SU-DHL-6 (cell line): ENCODE measurements around the gene GID4.

ENCODE experiments used
- H2AFZ ChIP-seq: fragments of 200-600 bp; sonication (generic); 2 replicates; pipeline ENCODE4 v1.6.1; 2014; ENCODE audit warnings: low read depth, mild to moderate bottlenecking, moderate library complexity, mixed read lengths, antibody characterized with exemption, low read length; ENCODE audit not compliant: severe bottlenecking
- H3F3A ChIP-seq: fragments of 200-600 bp; shearing (Covaris generic); 2 replicates; pipeline ENCODE4 v1.6.0; 2016; ENCODE audit warnings: antibody characterized with exemption, mild to moderate bottlenecking; ENCODE audit not compliant: insufficient read depth
- H3K27ac ChIP-seq: fragments of 200-600 bp; sonication (generic); 2 replicates; pipeline ENCODE4 v1.5.1; 2016; ENCODE audit warnings: low read depth, mild to moderate bottlenecking, low read length, moderate library complexity, mixed read lengths
- H3K27me3 ChIP-seq: fragments of 200-600 bp; sonication (generic), shearing (Covaris generic); 2 replicates; pipeline ENCODE4 v1.6.0; 2014; ENCODE audit warnings: mild to moderate bottlenecking, low read length
- H3K36me3 ChIP-seq: fragments of 200-600 bp; sonication (generic); 2 replicates; pipeline ENCODE4 v1.6.1; 2014; ENCODE audit warnings: mild to moderate bottlenecking, low read length, mixed read lengths
- H3K4me2 ChIP-seq: fragments of 300-600, 200-600 bp; shearing (Covaris generic), sonication (generic); 2 replicates; pipeline ENCODE4 v1.6.0; 2014; ENCODE audit warnings: low read length, low read depth, mild to moderate bottlenecking; ENCODE audit not compliant: poor library complexity, severe bottlenecking
- H3K4me3 ChIP-seq: fragments of 200-600 bp; sonication (generic); 2 replicates; pipeline ENCODE4 v1.5.1; 2014; ENCODE audit warnings: antibody characterized with exemption, low read length, mild to moderate bottlenecking, mixed read lengths; ENCODE audit not compliant: insufficient read depth, poor library complexity, severe bottlenecking
- H3K79me2 ChIP-seq: fragments of 200-600 bp; sonication (generic); 2 replicates; pipeline ENCODE4 v1.6.1; 2014; ENCODE audit warnings: mild to moderate bottlenecking, low read length, moderate library complexity; ENCODE audit not compliant: insufficient read depth
- H3K9ac ChIP-seq: fragments of 200-600 bp; sonication (generic); 2 replicates; pipeline ENCODE4 v1.7.0; 2014; ENCODE audit warnings: mild to moderate bottlenecking, low read length
- H3K9me2 ChIP-seq: fragments of 200-600 bp; sonication (generic); replicated peaks from 2 replicates; pipeline ENCODE4 v1.6.1; 2014; ENCODE audit warnings: low read length; ENCODE audit not compliant: insufficient read depth
- H3K9me3 ChIP-seq: fragments of 200-600 bp; sonication (generic); 2 replicates; pipeline ENCODE4 v1.6.1; 2014; ENCODE audit warnings: low read length, mixed read lengths; ENCODE audit not compliant: insufficient read depth
- H4K20me1 ChIP-seq: fragments of 200-600 bp; sonication (generic); 2 replicates; pipeline ENCODE4 v1.6.1; 2014; ENCODE audit warnings: low read depth, mild to moderate bottlenecking, antibody characterized with exemption, low read length, moderate library complexity, mixed read lengths
- CTCF ChIP-seq: fragments of 200-600 bp; sonication (generic); IDR thresholded peaks from one replicate; pipeline ENCODE4 v1.5.1; 2017; ENCODE audit warnings: antibody characterized with exemption, mild to moderate bottlenecking, low read length, moderate library complexity; ENCODE audit not compliant: insufficient read depth, poor library complexity, severe bottlenecking
- EZH2phosphoT487 ChIP-seq: fragments of 200-600 bp; sonication (generic), shearing (Covaris generic); conservative IDR thresholded peaks from 2 replicates; pipeline ENCODE4 v1.6.1; 2018; ENCODE audit warnings: mild to moderate bottlenecking, antibody characterized with exemption, low read length, moderate library complexity, mixed read lengths

The GID4 gene

GRCh38 chr17:18105027-18105426 lies 65.8 kb downstream of the GID4 start:
- Histone ChIP-seq H3K27me3 (no peaks in the 10 kb centered on the region), H3K4me3 (no peak overlapping the region), H3K79me2 (no peaks in the 10 kb centered on the region), H3F3A (no peaks in the 10 kb centered on the region), H3K27ac (no peak overlapping the region), H3K9me3 (no peaks in the 10 kb centered on the region), H2AFZ (no peak overlapping the region), H3K9ac (no peak overlapping the region), H3K4me2 (no peak overlapping the region), H3K9me2 (no peaks in the 10 kb centered on the region), H4K20me1 (no peaks in the 10 kb centered on the region), H3K36me3 (no peaks in the 10 kb centered on the region)
- TF ChIP-seq CTCF (no peak), EZH2phosphoT487 (no peak)

- no peak overlapping the region for H2AFZ ChIP-seq
- no peak overlapping the region for H3K4me2 ChIP-seq
- H3K9ac ChIP-seq, result no peak overlapping the region
- no peaks in the 10 kb centered on the region for H3K9me3 ChIP-seq
- no peaks in the 10 kb centered on the region for H3K79me2 ChIP-seq
- H4K20me1 ChIP-seq, result no peaks in the 10 kb centered on the region
- H3K27me3 ChIP-seq, result no peaks in the 10 kb centered on the region
- TF ChIP-seq CTCF (no peak), EZH2phosphoT487 (no peak)
- H3K9me2 ChIP-seq, result no peaks in the 10 kb centered on the region
- H3K27ac ChIP-seq, result no peak overlapping the region
- H3K36me3 ChIP-seq, result no peaks in the 10 kb centered on the region
- no peaks in the 10 kb centered on the region for H3F3A ChIP-seq
- H3K4me3 ChIP-seq, result no peak overlapping the region
Observed at GRCh38 chr17:18105595-18105994, 66.4 kb downstream of the GID4 start.

GRCh38 chr17:18106211-18106610 lies 67.0 kb downstream of the GID4 start:
- H3K9me3 ChIP-seq, result no peaks in the 10 kb centered on the region
- H3K36me3 ChIP-seq, result no peaks in the 10 kb centered on the region
- no peak overlapping the region for H3K27ac ChIP-seq
- no peak overlapping the region for H3K4me2 ChIP-seq
- H3K9me2 ChIP-seq, result no peaks in the 10 kb centered on the region
- H2AFZ ChIP-seq, result no peak overlapping the region
- H3K9ac ChIP-seq, result no peak overlapping the region
- H4K20me1 ChIP-seq, result no peaks in the 10 kb centered on the region
- H3F3A ChIP-seq, result no peaks in the 10 kb centered on the region
- H3K79me2 ChIP-seq, result no peaks in the 10 kb centered on the region
- H3K4me3 ChIP-seq, result no peak overlapping the region
- no peaks in the 10 kb centered on the region for H3K27me3 ChIP-seq
- TF ChIP-seq EZH2phosphoT487 (no peak), CTCF (no peak)
